H9 (cell line): ENCODE data around the gene PPIF. TPM values are rescaled to one million over a fixed set of nuclear protein-coding genes. Genes with fewer than 3 reads are reported as not detected.
A peak's percentile ranks its signal among the peaks of the same experiment; 100 is the strongest.

Experiments used
- DNase-seq: peaks from one replicate; pipeline ENCODE4 v3.0.0-alpha.2; 2017
- H2AFZ ChIP-seq: one replicate; pipeline ENCODE4 v1.6.1; 2013; ENCODE audit warnings: mild to moderate bottlenecking, low read length, control low read depth, moderate library complexity
- H2AK5ac ChIP-seq: 2 replicates; pipeline ENCODE4 v1.6.1; 2013; ENCODE audit warnings: low read length, control low read depth, mixed read lengths; ENCODE audit not compliant: insufficient read length
- H2BK120ac ChIP-seq: one replicate; pipeline ENCODE4 v1.6.1; 2013; ENCODE audit warnings: low read depth, mild to moderate bottlenecking, low read length, control low read depth, inconsistent platforms; ENCODE audit not compliant: poor library complexity, severe bottlenecking
- H2BK12ac ChIP-seq: 2 replicates; pipeline ENCODE4 v1.6.1; 2013; ENCODE audit warnings: low read length, control low read depth, mixed read lengths, low read depth; ENCODE audit not compliant: insufficient read length
- H2BK15ac ChIP-seq: 2 replicates; pipeline ENCODE4 v1.6.1; 2013; ENCODE audit warnings: low read depth, low read length, control low read depth
- H2BK20ac ChIP-seq: one replicate; pipeline ENCODE4 v1.6.1; 2013; ENCODE audit warnings: low read depth, mild to moderate bottlenecking, low read length, control low read depth, inconsistent platforms; ENCODE audit not compliant: poor library complexity, severe bottlenecking
- H2BK5ac ChIP-seq: 2 replicates; pipeline ENCODE4 v1.6.1; 2013; ENCODE audit warnings: low read length, control low read depth, mixed read lengths; ENCODE audit not compliant: insufficient read length
- H3K14ac ChIP-seq: 2 replicates; pipeline ENCODE4 v1.6.1; 2013; ENCODE audit warnings: low read length, control low read depth; ENCODE audit not compliant: insufficient read depth
- H3K18ac ChIP-seq: 2 replicates; pipeline ENCODE4 v1.6.1; 2013; ENCODE audit warnings: low read depth, mild to moderate bottlenecking, mixed read lengths, low read length, control low read depth; ENCODE audit not compliant: insufficient read length
- H3K23ac ChIP-seq: 2 replicates; pipeline ENCODE4 v1.6.1; 2013; ENCODE audit warnings: low read length, control low read depth, mixed read lengths, low read depth; ENCODE audit not compliant: insufficient read length
- H3K23me2 ChIP-seq: 2 replicates; pipeline ENCODE4 v1.6.1; 2013; ENCODE audit warnings: low read depth, mild to moderate bottlenecking, mixed read lengths, low read length, control low read depth; ENCODE audit not compliant: insufficient read length, poor library complexity, severe bottlenecking
- H3K27ac ChIP-seq: 2 replicates; pipeline ENCODE4 v1.5.1; 2013; ENCODE audit warnings: low read length, control low read depth, mixed read lengths, low read depth; ENCODE audit not compliant: insufficient read length
- H3K27me3 ChIP-seq: 2 replicates; pipeline ENCODE4 v1.6.1; 2013; ENCODE audit warnings: low read length, control low read depth, inconsistent platforms; ENCODE audit not compliant: insufficient read depth
- H3K4ac ChIP-seq: 2 replicates; pipeline ENCODE4 v1.6.1; 2013; ENCODE audit warnings: low read depth, mild to moderate bottlenecking, control low read depth, inconsistent platforms, low read length, moderate library complexity
- H3K4me1 ChIP-seq: 2 replicates; pipeline ENCODE4 v1.6.1; 2013; ENCODE audit warnings: low read length, control low read depth, inconsistent platforms; ENCODE audit not compliant: insufficient read depth
- H3K4me2 ChIP-seq: 2 replicates; pipeline ENCODE4 v1.6.1; 2013; ENCODE audit warnings: low read length, control low read depth, mixed read lengths; ENCODE audit not compliant: insufficient read length, insufficient read depth
- H3K56ac ChIP-seq: 2 replicates; pipeline ENCODE4 v1.6.1; 2013; ENCODE audit warnings: low read depth, mild to moderate bottlenecking, mixed read lengths, low read length, control low read depth; ENCODE audit not compliant: insufficient read length
- H3K79me1 ChIP-seq: 2 replicates; pipeline ENCODE4 v1.6.1; 2013; ENCODE audit warnings: low read depth, mild to moderate bottlenecking, moderate library complexity, low read length, control low read depth, inconsistent platforms; ENCODE audit not compliant: insufficient read depth, poor library complexity, severe bottlenecking
- H3K79me2 ChIP-seq: 2 replicates; pipeline ENCODE4 v1.6.1; 2013; ENCODE audit warnings: low read length, control low read depth, inconsistent platforms; ENCODE audit not compliant: insufficient read depth
- H3K9ac ChIP-seq: 2 replicates; pipeline ENCODE4 v1.6.1; 2013; ENCODE audit warnings: low read length, control low read depth, mixed read lengths; ENCODE audit not compliant: insufficient read length; ENCODE audit errors: extremely low read depth
- H3K9me3 ChIP-seq: one replicate; pipeline ENCODE4 v1.6.1; 2013; ENCODE audit warnings: low read depth, low read length, inconsistent platforms; ENCODE audit not compliant: control insufficient read depth
- H3T11ph ChIP-seq: one replicate; pipeline ENCODE4 v1.6.1; 2013; ENCODE audit warnings: mild to moderate bottlenecking, low read length, control low read depth, inconsistent platforms
- H4K20me1 ChIP-seq: one replicate; pipeline ENCODE4 v1.6.1; 2013; ENCODE audit not compliant: control insufficient read depth, insufficient read length, insufficient read depth
- H4K5ac ChIP-seq: 2 replicates; pipeline ENCODE4 v1.6.1; 2013; ENCODE audit warnings: low read depth, mild to moderate bottlenecking, mixed read lengths, low read length, control low read depth; ENCODE audit not compliant: insufficient read length
- H4K8ac ChIP-seq: replicated peaks from 2 replicates; pipeline ENCODE4 v1.6.1; 2013; ENCODE audit warnings: low read length, control low read depth, mixed read lengths, low read depth; ENCODE audit not compliant: insufficient read length
- H4K91ac ChIP-seq: 2 replicates; pipeline ENCODE4 v1.6.1; 2013; ENCODE audit warnings: low read depth, mild to moderate bottlenecking, moderate library complexity, mixed read lengths, low read length, control low read depth; ENCODE audit not compliant: insufficient read length
- H3K27ac Mint-ChIP-seq, 3 experiments: 2 replicates in 2 of 3; 3 replicates in 1 of 3; pipeline ENCODE4 v1.8.0; 2020 to 2021; ENCODE audit warnings: mixed read lengths in 3 of 3, mild to moderate bottlenecking in 1 of 3, moderate library complexity in 1 of 3
- H3K27me3 Mint-ChIP-seq: 2 replicates; pipeline ENCODE4 v1.8.0; 2021; ENCODE audit warnings: low read depth, mild to moderate bottlenecking, moderate library complexity, mixed read lengths
- H3K36me3 Mint-ChIP-seq, 3 experiments: 2 replicates in 2 of 3; 3 replicates in 1 of 3; pipeline ENCODE4 v1.8.0; 2020 to 2021; ENCODE audit warnings: low read depth in 3 of 3, mixed read lengths in 3 of 3; ENCODE audit not compliant: insufficient read depth in 1 of 3
- H3K4me1 Mint-ChIP-seq, 2 experiments: 2 replicates each; pipeline ENCODE4 v1.8.0; 2020; ENCODE audit warnings: mixed read lengths in 2 of 2
- H3K4me3 Mint-ChIP-seq, 2 experiments: 2 replicates in 1 of 2; 3 replicates in 1 of 2; pipeline ENCODE4 v1.8.0; 2020 to 2021; ENCODE audit warnings: mild to moderate bottlenecking in 2 of 2, mixed read lengths in 2 of 2, moderate library complexity in 1 of 2
- H3K9me3 Mint-ChIP-seq, 2 experiments: 2 replicates in 1 of 2; 3 replicates in 1 of 2; pipeline ENCODE4 v1.8.0; 2020; ENCODE audit warnings: mild to moderate bottlenecking in 2 of 2, mixed read lengths in 2 of 2, moderate library complexity in 1 of 2
- CTCF ChIP-seq: fragments of 200-600 bp; sonication (generic); conservative IDR thresholded peaks from 3 replicates; pipeline ENCODE4 v1.8.0; 2021; ENCODE audit warnings: antibody characterized with exemption, mild to moderate bottlenecking
- WGBS: extraction: QIAGEN DNeasy Blood & Tissue Kit; methylation state at CpG from one replicate; pipeline ENCODE4 v1.1.7; 2013; ENCODE audit warnings: missing lambda C conversion rate, low lambda C conversion rate, mixed read lengths; ENCODE audit not compliant: insufficient read length; ENCODE audit errors: extremely low coverage; 5-methylcytosine and 5-hydroxymethylcytosine counted together
- total RNA-seq: library from RNA; stranded (reverse); gene quantifications from 2 replicates; pipeline ENCODE4 v1.2.1, GENCODE V29; 2021

PPIF gene
- total RNA-seq, 1 experiment from 2014 or later, result 79.7 TPM

GRCh38 chr10:79401015-79401921 is 54.0 kb downstream of the PPIF start:
- Histone ChIP-seq H4K20me1 (no peaks in the 10 kb centered on the region), H2BK20ac (no peak overlapping the region), H2BK15ac (no peak overlapping the region), H3K9me3 (no peaks in the 10 kb centered on the region), H2AK5ac (no peak overlapping the region), H3K27me3 (no peaks in the 10 kb centered on the region), H3K27ac (no peak overlapping the region), H3K23me2 (peaks cover 3% of the 10 kb centered on the region), H3K4me2 (no peak overlapping the region), H2AFZ (no peak overlapping the region), H2BK120ac (no peak overlapping the region), H2BK12ac (no peak overlapping the region), H3K79me2 (no peaks in the 10 kb centered on the region), H4K91ac (no peak overlapping the region), H3K23ac (no peak overlapping the region), H3K18ac (no peak overlapping the region), H3K14ac (no peak overlapping the region), H3K9ac (no peak overlapping the region), H3K4ac (no peak overlapping the region), H3K79me1 (no peaks in the 10 kb centered on the region), H4K5ac (no peak overlapping the region), H4K8ac (no peak overlapping the region), H2BK5ac (no peak overlapping the region), H3T11ph (no peak overlapping the region), H3K56ac (no peak overlapping the region), H3K4me1 (peaks cover 6% of the 10 kb centered on the region; the same call in 1 of the 2 replicates)
- DNase-seq, result no peak
- H3K27me3 Mint-ChIP-seq, result peaks cover 1% of the 10 kb centered on the region; the same call in 1 of the 2 replicates
- no peaks in the 10 kb centered on the region for H3K9me3 Mint-ChIP-seq
- peak overlapping the region in 1 of 3 experiments; percentile 62; a peak in 1 of 7 replicates for H3K27ac Mint-ChIP-seq
- TF ChIP-seq CTCF, result no peak
- peaks cover 0 to 2% (median 0%) of the 10 kb centered on the region in 3 experiments; a peak in 1 of 7 replicates for H3K36me3 Mint-ChIP-seq
- no peak overlapping the region for H3K4me3 Mint-ChIP-seq
- WGBS, result no CpG with 5 or more reads among the region's 23 CpGs
- peaks cover 39 to 50% of the 10 kb centered on the region in 2 experiments for H3K4me1 Mint-ChIP-seq
